ENCODE results near the gene LHX6.

Gene LHX6

GRCh38 chr9:122192261-122192875 lies 36.4 kb downstream of the LHX6 start:
- TF ChIP-seq SPI1 (IDR thresholded peaks at IDR 0.05; ENCODE audit: borderline replicate concordance, low read depth): no peak
- TF ChIP-seq GABPA (IDR thresholded peaks at IDR 0.05; ENCODE audit: low read depth): no peak
- TF ChIP-seq CTCF (IDR thresholded peaks at IDR 0.05; ENCODE audit: insufficient read depth, low read length): no peak
- TF ChIP-seq, protein P1, sequence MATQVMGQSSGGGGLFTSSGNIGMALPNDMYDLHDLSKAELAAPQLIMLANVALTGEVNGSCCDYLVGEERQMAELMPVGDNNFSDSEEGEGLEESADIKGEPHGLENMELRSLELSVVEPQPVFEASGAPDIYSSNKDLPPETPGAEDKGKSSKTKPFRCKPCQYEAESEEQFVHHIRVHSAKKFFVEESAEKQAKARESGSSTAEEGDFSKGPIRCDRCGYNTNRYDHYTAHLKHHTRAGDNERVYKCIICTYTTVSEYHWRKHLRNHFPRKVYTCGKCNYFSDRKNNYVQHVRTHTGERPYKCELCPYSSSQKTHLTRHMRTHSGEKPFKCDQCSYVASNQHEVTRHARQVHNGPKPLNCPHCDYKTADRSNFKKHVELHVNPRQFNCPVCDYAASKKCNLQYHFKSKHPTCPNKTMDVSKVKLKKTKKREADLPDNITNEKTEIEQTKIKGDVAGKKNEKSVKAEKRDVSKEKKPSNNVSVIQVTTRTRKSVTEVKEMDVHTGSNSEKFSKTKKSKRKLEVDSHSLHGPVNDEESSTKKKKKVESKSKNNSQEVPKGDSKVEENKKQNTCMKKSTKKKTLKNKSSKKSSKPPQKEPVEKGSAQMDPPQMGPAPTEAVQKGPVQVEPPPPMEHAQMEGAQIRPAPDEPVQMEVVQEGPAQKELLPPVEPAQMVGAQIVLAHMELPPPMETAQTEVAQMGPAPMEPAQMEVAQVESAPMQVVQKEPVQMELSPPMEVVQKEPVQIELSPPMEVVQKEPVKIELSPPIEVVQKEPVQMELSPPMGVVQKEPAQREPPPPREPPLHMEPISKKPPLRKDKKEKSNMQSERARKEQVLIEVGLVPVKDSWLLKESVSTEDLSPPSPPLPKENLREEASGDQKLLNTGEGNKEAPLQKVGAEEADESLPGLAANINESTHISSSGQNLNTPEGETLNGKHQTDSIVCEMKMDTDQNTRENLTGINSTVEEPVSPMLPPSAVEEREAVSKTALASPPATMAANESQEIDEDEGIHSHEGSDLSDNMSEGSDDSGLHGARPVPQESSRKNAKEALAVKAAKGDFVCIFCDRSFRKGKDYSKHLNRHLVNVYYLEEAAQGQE (IDR thresholded peaks at IDR 0.05; ENCODE audit: insufficient replicate concordance, low read depth): no peak
- TF ChIP-seq POLR2AphosphoS5 (IDR thresholded peaks at IDR 0.05; ENCODE audit: low read depth): no peak
- Histone ChIP-seq H3K27me3 (ENCODE audit: insufficient read depth, poor library complexity, severe bottlenecking) (no peaks in the 10 kb centered on the region), H3K27ac (replicated peaks) (no peak overlapping the region), H3K4me3 (replicated peaks; ENCODE audit: insufficient read depth, low read length) (no peak overlapping the region)
- no peak for DNase-seq (ENCODE audit: low read depth in 1 of 2, low spot score in 1 of 2)

DNA sequence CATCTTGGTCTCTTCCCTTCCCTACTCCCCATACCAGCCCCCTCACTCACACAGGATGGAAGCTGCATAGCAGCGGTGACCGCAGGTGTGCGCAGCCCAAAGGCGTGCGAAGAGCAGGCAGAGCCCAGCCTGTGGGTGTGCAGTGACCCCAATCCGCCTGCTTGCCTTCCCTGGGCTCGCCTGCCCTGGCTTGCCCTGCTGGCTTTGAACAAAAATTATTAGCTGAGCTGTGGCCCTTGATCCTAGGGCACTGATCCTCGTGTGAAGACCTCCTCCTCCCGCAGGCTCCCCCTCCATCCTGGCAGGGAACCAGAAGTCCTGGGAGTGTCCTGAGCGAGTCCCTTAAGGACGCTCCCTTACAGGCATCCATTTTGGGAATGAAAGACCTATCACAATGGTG lies 37.2 kb downstream of the LHX6 start:
- Histone ChIP-seq H3K27ac (replicated peaks) (no peak overlapping the region), H3K27me3 (ENCODE audit: insufficient read depth, poor library complexity, severe bottlenecking) (no peaks in the 10 kb centered on the region), H3K4me3 (replicated peaks; ENCODE audit: insufficient read depth, low read length) (no peak overlapping the region)
- TF ChIP-seq SPI1 (IDR thresholded peaks at IDR 0.05; ENCODE audit: borderline replicate concordance, low read depth) (no peak), POLR2AphosphoS5 (IDR thresholded peaks at IDR 0.05; ENCODE audit: low read depth) (no peak), GABPA (IDR thresholded peaks at IDR 0.05; ENCODE audit: low read depth) (no peak), CTCF (IDR thresholded peaks at IDR 0.05; ENCODE audit: insufficient read depth, low read length) (no peak)
- TF ChIP-seq, protein P1 (IDR thresholded peaks at IDR 0.05; ENCODE audit: insufficient replicate concordance, low read depth): no peak
- DNase-seq (ENCODE audit: low read depth in 1 of 2, low spot score in 1 of 2): no peak

- DNase-seq (ENCODE audit: low read depth in 1 of 2, low spot score in 1 of 2): no peak
- TF ChIP-seq GABPA (IDR thresholded peaks at IDR 0.05; ENCODE audit: low read depth) (no peak), POLR2AphosphoS5 (IDR thresholded peaks at IDR 0.05; ENCODE audit: low read depth) (no peak), CTCF (IDR thresholded peaks at IDR 0.05; ENCODE audit: insufficient read depth, low read length) (no peak), SPI1 (IDR thresholded peaks at IDR 0.05; ENCODE audit: borderline replicate concordance, low read depth) (no peak)
- TF ChIP-seq, protein P1 (IDR thresholded peaks at IDR 0.05; ENCODE audit: insufficient replicate concordance, low read depth): no peak
- Histone ChIP-seq H3K27me3 (ENCODE audit: insufficient read depth, poor library complexity, severe bottlenecking) (no peaks in the 10 kb centered on the region), H3K27ac (replicated peaks) (no peak overlapping the region), H3K4me3 (replicated peaks; ENCODE audit: insufficient read depth, low read length) (no peak overlapping the region)
Measured at GRCh38 chr9:122190597-122191381, 38.0 kb downstream of the LHX6 start.
